ENCODE data around the gene RGMA.

DNA sequence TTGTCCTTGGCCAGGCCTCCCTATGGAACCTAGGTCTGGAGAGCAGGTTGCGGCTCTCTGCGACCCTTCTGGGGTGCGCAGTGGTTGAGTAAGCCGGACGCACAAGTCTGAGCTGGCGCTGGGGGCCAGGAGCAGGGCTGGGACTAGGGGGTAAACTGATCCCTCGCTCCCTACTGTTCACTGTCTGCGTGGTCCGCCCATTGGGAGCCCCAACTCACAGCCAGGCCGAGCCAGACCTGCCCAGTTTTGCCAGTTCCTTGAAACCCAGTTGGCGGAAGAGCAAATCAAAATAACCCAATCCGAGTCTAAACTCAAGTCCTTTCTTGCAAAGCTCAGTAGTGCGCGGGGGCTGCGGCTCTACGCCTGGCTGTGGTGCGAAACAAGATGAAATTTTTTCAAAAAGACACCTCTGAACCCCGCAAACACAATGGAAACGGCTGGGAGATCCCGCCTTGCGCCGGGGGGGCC, 17.5 kb downstream of the RGMA start:
- no peak for TF ChIP-seq POLR2A (IDR thresholded peaks at IDR 0.05)
- TF ChIP-seq, protein P1, sequence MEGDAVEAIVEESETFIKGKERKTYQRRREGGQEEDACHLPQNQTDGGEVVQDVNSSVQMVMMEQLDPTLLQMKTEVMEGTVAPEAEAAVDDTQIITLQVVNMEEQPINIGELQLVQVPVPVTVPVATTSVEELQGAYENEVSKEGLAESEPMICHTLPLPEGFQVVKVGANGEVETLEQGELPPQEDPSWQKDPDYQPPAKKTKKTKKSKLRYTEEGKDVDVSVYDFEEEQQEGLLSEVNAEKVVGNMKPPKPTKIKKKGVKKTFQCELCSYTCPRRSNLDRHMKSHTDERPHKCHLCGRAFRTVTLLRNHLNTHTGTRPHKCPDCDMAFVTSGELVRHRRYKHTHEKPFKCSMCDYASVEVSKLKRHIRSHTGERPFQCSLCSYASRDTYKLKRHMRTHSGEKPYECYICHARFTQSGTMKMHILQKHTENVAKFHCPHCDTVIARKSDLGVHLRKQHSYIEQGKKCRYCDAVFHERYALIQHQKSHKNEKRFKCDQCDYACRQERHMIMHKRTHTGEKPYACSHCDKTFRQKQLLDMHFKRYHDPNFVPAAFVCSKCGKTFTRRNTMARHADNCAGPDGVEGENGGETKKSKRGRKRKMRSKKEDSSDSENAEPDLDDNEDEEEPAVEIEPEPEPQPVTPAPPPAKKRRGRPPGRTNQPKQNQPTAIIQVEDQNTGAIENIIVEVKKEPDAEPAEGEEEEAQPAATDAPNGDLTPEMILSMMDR (IDR thresholded peaks at IDR 0.05): no peak
